HUES64 (cell line): Measurements from ENCODE around the gene ASIC4.

Experiments used
- H3K27ac ChIP-seq: 2 replicates; pipeline ENCODE4 v1.7.0; 2013; ENCODE audit warnings: low read depth, low read length, inconsistent platforms
- H3K27me3 ChIP-seq: 2 replicates; pipeline ENCODE4 v1.6.1; 2013; ENCODE audit warnings: mild to moderate bottlenecking, low read length; ENCODE audit not compliant: insufficient read depth
- H3K36me3 ChIP-seq: 2 replicates; pipeline ENCODE4 v1.6.1; 2013; ENCODE audit warnings: mild to moderate bottlenecking, low read length; ENCODE audit not compliant: insufficient read depth
- H3K4me1 ChIP-seq: 2 replicates; pipeline ENCODE4 v1.6.1; 2013; ENCODE audit warnings: mild to moderate bottlenecking, low read length, moderate library complexity; ENCODE audit not compliant: insufficient read depth
- H3K4me3 ChIP-seq: 2 replicates; pipeline ENCODE4 v1.5.1; 2013; ENCODE audit warnings: mild to moderate bottlenecking, low read length, moderate library complexity
- H3K9ac ChIP-seq: 2 replicates; pipeline ENCODE4 v1.6.1; 2013; ENCODE audit warnings: mild to moderate bottlenecking, low read depth, low read length
- H3K9me3 ChIP-seq: 2 replicates; pipeline ENCODE4 v1.6.1; 2013; ENCODE audit warnings: low read depth, low read length; ENCODE audit not compliant: insufficient read depth
- WGBS: fragments of 150-250, 120-280 bp; methylation state at CpG from one replicate; pipeline ENCODE4 v1.1.7; 2013; ENCODE audit warnings: missing lambda C conversion rate; 5-methylcytosine and 5-hydroxymethylcytosine counted together

The ASIC4 gene

DNA sequence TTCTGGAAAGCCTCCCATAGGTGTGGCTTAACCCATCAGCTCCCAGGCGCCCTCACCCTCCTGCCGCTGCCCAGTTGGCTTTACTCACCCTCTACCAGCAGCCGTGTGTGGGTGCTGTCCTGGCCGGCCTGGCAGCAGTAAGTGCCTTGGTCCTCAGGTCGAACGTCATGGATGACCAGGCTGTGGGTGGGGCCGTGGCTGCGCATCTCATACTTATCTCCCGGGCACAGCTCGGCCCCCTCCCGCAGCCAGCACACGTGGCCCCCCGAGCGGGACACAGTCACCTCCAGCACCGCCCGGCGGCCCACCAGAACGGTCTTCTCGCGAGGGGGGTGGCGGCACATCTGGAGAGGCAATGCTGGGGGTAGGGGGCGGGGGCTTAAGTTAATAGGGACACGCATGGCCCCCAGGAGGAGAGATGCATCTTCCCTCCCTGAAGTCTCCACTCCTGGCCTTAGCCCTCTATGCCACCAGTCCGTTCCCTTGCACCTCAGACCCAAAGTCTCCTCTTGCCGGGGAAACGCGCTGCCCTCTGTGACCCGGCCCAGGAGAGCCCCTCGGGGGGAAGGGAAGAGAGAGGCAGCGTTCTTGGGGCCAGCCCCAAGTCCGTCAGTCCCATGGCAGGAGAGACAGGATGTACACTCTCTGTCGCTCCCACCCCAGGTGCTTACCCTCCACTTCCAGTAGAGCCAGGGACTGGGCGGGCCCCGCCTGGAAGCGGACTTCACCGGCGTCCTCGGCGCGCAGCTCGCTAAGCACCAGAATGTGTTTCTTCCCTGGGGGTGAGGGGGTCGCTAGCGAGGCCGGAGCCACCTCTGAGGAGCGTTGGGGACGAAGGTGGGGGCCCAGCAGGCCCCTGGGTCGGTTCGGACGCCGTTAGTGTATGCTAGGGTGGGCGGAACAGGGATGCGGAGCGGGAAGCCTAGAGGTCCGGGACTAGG is 37.4 kb downstream of the ASIC4 start:
- peak overlapping the region; percentile 17; the same call in 1 of the 2 replicates for H3K27ac ChIP-seq
- peaks cover 33% of the 10 kb centered on the region for H3K27me3 ChIP-seq
- peak overlapping the region; percentile 71 for H3K9ac ChIP-seq
- 4% methylated on average over 54 of the region's 54 CpGs for WGBS
- no peaks in the 10 kb centered on the region for H3K9me3 ChIP-seq
- peaks cover 4% of the 10 kb centered on the region; the same call in 1 of the 2 replicates for H3K36me3 ChIP-seq
- H3K4me1 ChIP-seq = peaks cover 3% of the 10 kb centered on the region; the same call in 1 of the 2 replicates
- peak overlapping the region; percentile 79 for H3K4me3 ChIP-seq

DNA sequence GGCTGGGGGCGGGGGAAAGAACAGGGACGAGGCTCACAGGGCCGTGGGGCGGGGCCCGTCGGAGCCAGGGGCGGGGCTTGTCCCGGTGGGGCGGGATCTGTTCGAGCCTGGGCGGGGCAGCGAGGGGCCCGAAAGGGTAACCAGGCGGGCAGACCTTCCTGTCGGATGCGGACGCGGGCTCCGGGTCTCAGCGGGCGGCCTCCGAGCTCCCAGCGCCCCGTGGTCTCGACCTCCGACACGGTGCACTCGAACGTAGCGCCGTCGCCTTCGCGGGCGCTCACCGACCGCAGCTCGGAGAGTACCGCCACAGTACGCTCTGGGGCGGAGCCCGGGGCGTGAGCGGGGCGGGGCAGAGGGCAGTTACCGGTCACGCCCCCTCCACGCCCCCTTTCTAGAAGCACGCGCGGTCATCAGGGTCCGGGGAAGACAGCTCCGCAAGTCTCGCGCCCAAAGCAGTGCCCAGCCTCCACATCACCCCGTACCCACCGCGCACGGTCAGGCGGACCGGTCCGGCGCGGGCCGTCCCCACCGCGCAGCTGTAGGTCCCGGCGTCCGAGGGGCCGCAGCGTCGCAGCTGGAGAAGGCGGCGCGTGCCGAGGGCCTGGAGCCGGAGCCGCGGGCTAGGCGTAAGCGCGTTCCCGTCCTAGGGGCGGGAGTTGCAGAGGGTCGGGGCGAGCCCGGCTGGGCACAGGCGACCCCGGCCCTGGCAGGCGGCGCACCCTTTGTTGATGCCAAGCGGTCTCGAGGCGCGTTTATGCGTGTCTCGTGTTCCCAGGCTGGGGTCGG is 38.3 kb downstream of the ASIC4 start:
- Histone ChIP-seq H3K4me1 (peaks cover 3% of the 10 kb centered on the region; the same call in 1 of the 2 replicates), H3K27me3 (peaks cover 33% of the 10 kb centered on the region), H3K4me3 (peak overlapping the region; percentile 79), H3K9ac (peak overlapping the region; percentile 35; the same call in 1 of the 2 replicates), H3K36me3 (peaks cover 4% of the 10 kb centered on the region; the same call in 1 of the 2 replicates), H3K27ac (peak overlapping the region; percentile 61; the same call in 1 of the 2 replicates), H3K9me3 (no peaks in the 10 kb centered on the region)
- 1% methylated on average over 99 of the region's 99 CpGs for WGBS

GRCh38 chr2:219553168-219553417 is 38.8 kb downstream of the ASIC4 start:
- no peak overlapping the region for H3K27ac ChIP-seq
- H3K9me3 ChIP-seq = no peaks in the 10 kb centered on the region
- peaks cover 4% of the 10 kb centered on the region; the same call in 1 of the 2 replicates for H3K36me3 ChIP-seq
- no peak overlapping the region for H3K9ac ChIP-seq
- peak overlapping the region; percentile 79 for H3K4me3 ChIP-seq
- 47% methylated on average over 7 of the region's 7 CpGs for WGBS
- peaks cover 3% of the 10 kb centered on the region; the same call in 1 of the 2 replicates for H3K4me1 ChIP-seq
- H3K27me3 ChIP-seq = peaks cover 33% of the 10 kb centered on the region

- Histone ChIP-seq H3K27me3 (peaks cover 33% of the 10 kb centered on the region), H3K9ac (no peak overlapping the region), H3K27ac (no peak overlapping the region), H3K36me3 (peaks cover 4% of the 10 kb centered on the region; the same call in 1 of the 2 replicates), H3K9me3 (no peaks in the 10 kb centered on the region), H3K4me3 (peak overlapping the region; percentile 79; the same call in 1 of the 2 replicates), H3K4me1 (peaks cover 3% of the 10 kb centered on the region; the same call in 1 of the 2 replicates)
- WGBS = 85% methylated on average over 12 of the region's 12 CpGs
These were observed 39.2 kb downstream of the ASIC4 start for GRCh38 chr2:219553463-219553963.

GRCh38 chr2:219554350-219554749 is 40.1 kb downstream of the ASIC4 start:
- Histone ChIP-seq H3K27ac (no peak overlapping the region), H3K9me3 (no peaks in the 10 kb centered on the region), H3K4me1 (peaks cover 3% of the 10 kb centered on the region; the same call in 1 of the 2 replicates), H3K27me3 (peaks cover 33% of the 10 kb centered on the region), H3K4me3 (no peak overlapping the region), H3K9ac (no peak overlapping the region), H3K36me3 (peaks cover 4% of the 10 kb centered on the region; the same call in 1 of the 2 replicates)
- 94% methylated on average over 15 of the region's 15 CpGs for WGBS

- 97% methylated on average over 20 of the region's 20 CpGs for WGBS
- Histone ChIP-seq H3K36me3 (peaks cover 4% of the 10 kb centered on the region; the same call in 1 of the 2 replicates), H3K27ac (no peak overlapping the region), H3K4me1 (peaks cover 14% of the 10 kb centered on the region), H3K27me3 (peaks cover 28% of the 10 kb centered on the region), H3K9me3 (no peaks in the 10 kb centered on the region), H3K4me3 (no peak overlapping the region), H3K9ac (no peak overlapping the region)
These were observed 41.7 kb downstream of the ASIC4 start for GRCh38 chr2:219555956-219556355.

DNA sequence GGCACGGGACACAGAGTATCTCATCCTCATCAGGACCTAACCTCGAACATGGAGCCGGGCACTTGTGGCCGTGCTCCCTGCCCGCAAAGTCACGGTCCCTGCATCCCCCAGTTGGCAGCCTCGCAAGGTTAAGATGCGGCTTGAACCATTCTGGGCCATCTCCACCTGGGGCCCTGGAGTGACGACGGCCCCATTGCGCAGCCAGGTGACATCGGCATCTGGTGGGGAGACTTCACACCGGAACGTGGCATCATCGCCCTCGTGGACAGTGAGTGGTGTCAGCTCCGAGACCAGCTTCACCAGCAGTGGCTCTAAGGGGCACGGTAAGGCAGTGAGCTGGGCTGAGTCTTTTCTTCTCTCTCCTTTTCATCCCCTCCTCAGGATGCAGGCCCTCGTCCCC is 42.1 kb downstream of the ASIC4 start:
- peaks cover 24% of the 10 kb centered on the region for H3K27me3 ChIP-seq
- peaks cover 4% of the 10 kb centered on the region; the same call in 1 of the 2 replicates for H3K36me3 ChIP-seq
- 94% methylated on average over 19 of the region's 19 CpGs for WGBS

DNA sequence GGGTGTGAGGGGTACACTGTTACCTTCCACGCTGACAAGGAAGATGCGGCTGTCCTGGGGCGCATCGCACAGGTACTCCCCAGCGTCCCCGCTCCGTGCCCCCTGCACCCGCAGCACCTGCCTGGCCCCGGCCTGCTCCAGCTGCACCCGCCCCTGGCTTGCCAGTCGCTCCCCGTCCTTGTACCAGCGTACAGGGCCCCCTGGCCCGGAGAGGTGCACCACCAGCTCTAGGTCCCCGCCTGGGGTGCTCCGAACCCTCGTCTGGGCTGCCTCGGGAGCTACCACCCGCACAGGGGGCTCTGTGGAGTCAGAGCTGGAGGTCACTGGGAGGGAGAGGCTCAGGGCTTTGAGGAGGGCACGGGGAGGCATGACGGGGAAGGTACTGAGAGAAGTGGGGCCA is 43.0 kb downstream of the ASIC4 start:
- H3K36me3 ChIP-seq = peaks cover 4% of the 10 kb centered on the region; the same call in 1 of the 2 replicates
- no peak overlapping the region for H3K9ac ChIP-seq
- H3K4me1 ChIP-seq = peaks cover 25% of the 10 kb centered on the region
- WGBS = 94% methylated on average over 21 of the region's 21 CpGs
- no peak overlapping the region for H3K27ac ChIP-seq
- H3K4me3 ChIP-seq = no peak overlapping the region
- H3K27me3 ChIP-seq = peaks cover 17% of the 10 kb centered on the region
- no peaks in the 10 kb centered on the region for H3K9me3 ChIP-seq

More for the DNA sequence above, 42.1 kb downstream of the ASIC4 start:
- Histone ChIP-seq H3K4me1 (peaks cover 17% of the 10 kb centered on the region), H3K27ac (no peak overlapping the region), H3K9me3 (no peaks in the 10 kb centered on the region), H3K9ac (no peak overlapping the region), H3K4me3 (no peak overlapping the region)

DNA sequence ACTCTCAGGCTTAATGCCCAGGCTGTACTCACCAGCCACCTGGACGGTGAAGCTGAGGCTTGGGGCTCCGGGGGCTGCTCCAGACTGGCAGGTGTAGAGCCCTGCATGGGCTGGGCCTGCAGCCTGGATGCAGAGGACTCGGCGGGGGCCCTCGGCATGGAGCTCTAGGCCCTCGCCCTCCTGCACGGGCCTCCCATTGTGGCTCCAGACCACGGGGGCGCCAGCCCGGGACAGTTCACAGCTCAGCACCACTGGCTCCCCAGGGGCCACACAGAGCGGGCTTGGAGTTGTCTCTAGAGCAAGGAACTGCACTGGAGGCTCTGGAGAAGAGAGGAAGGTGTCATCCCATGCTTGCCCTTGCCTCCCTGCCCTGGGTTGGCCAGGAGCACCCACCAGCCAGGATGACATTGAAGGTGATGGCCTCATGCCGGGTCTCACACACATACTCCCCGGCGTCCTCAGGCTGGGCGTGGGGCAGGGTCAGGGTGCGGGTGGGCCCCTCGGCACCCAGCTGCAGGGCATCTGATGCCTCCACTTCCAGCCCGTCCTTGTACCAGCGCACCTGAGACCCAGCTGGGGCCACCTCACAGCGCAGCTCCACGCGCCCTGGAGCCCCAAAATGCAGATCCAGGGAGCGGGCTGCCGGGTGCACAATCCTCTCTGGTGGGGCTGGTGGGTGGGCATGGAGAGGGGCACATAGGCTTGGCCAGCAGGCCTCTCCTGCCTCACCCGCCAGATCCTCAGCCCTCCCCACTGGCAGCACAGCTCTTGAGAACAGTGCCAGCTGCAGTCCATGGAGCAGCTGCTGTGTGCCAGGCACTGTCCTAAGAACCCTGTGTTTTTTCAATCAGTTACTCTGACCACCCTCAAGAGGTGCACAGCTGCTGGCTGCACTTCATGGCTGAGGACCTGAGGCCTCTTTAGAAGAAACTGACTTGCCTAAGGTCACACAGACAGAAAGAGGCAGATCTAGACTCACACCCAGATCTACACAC is 43.8 kb downstream of the ASIC4 start:
- no peak overlapping the region for H3K27ac ChIP-seq
- peaks cover 11% of the 10 kb centered on the region; the same call in 1 of the 2 replicates for H3K36me3 ChIP-seq
- no peak overlapping the region for H3K9ac ChIP-seq
- no peaks in the 10 kb centered on the region for H3K9me3 ChIP-seq
- peaks cover 31% of the 10 kb centered on the region for H3K4me1 ChIP-seq
- 93% methylated on average over 25 of the region's 25 CpGs for WGBS
- H3K4me3 ChIP-seq = no peak overlapping the region
- peaks cover 12% of the 10 kb centered on the region for H3K27me3 ChIP-seq
